Tibial nerve (tissue), 3 donors: ENCODE results near the gene CYP4X1.

ENCODE experiments used
- POLR2A ChIP-seq, 2 donors: fragments of 450-650 bp; IDR thresholded peaks; one replicate each; pipeline ENCODE4 v1.6.1; 2017; ENCODE audit warnings: antibody characterized with exemption in 2 of 2, mild to moderate bottlenecking in 2 of 2, moderate library complexity in 2 of 2
- TF ChIP-seq, protein P1 (sequence below), 5 experiments: fragments of 200-600 bp in 3 of 5; fragments of 450-650 bp in 2 of 5; sonication (generic) in 3 of 5; IDR thresholded peaks; one replicate each; pipeline ENCODE4 v1.5.1; 2016 to 2019; ENCODE audit warnings: antibody characterized with exemption in 5 of 5, mild to moderate bottlenecking in 3 of 5, moderate library complexity in 2 of 5

DNA sequence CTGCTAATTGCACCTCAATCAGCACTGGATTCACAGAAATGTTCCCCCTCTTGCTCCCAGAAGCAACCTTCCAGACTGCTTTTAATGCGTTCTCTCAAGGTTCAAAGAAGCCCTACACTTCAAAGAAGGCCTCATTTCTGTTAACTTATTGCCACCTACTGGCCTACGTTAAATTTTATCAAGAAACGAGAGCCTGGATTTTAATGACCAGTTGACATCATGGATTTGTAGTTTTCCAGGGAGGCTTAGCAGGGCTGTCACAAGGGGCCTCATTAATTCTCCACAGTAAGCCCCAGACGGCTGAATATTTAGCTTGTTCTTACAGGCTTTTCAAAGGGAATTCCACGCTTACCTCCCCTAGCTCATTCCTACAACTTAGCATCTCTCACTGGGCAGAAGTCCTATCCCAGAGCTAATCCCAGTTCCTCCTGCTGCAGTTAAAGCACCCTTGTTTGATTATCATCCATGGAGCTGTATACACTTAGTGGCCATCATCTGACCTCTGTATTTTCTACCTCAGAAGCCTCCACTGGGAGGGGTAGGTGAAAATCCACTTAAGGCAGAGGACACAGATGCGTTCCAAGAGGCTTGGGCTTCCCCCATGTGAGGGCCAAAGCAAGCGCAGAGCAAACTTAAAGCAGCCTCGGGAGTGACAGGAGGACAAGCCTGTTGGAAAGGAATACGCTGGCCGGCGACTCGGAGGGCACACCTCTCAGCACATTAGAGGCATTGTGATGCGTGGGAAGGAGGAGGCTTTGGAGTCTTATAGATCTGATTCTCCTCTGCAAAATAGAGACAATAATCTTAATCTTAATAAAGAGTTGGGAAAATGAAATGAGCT, 32.2 kb upstream of the CYP4X1 start:
- TF ChIP-seq, protein P1, sequence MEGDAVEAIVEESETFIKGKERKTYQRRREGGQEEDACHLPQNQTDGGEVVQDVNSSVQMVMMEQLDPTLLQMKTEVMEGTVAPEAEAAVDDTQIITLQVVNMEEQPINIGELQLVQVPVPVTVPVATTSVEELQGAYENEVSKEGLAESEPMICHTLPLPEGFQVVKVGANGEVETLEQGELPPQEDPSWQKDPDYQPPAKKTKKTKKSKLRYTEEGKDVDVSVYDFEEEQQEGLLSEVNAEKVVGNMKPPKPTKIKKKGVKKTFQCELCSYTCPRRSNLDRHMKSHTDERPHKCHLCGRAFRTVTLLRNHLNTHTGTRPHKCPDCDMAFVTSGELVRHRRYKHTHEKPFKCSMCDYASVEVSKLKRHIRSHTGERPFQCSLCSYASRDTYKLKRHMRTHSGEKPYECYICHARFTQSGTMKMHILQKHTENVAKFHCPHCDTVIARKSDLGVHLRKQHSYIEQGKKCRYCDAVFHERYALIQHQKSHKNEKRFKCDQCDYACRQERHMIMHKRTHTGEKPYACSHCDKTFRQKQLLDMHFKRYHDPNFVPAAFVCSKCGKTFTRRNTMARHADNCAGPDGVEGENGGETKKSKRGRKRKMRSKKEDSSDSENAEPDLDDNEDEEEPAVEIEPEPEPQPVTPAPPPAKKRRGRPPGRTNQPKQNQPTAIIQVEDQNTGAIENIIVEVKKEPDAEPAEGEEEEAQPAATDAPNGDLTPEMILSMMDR (IDR thresholded peaks at IDR 0.05): no peak
- no peak for TF ChIP-seq POLR2A (IDR thresholded peaks at IDR 0.05)
